ENCODE results near the gene STX11.

STX11 gene

GRCh38 chr6:144232176-144232831 lies 82.0 kb downstream of the STX11 start:
- in situ Hi-C loops (cut with MboI; ENCODE audit: low pct_unique_long_range_greater_than_20kb, low sequenced_read_pairs), result no loop called here
- DNase-seq, result no peak

- in situ Hi-C loops (cut with MboI; ENCODE audit: low pct_unique_long_range_greater_than_20kb, low sequenced_read_pairs), result no loop called here
- DNase-seq, result no peak
Measured at GRCh38 chr6:144232832-144233230, 82.5 kb downstream of the STX11 start.

- in situ Hi-C loops (cut with MboI; ENCODE audit: low pct_unique_long_range_greater_than_20kb, low sequenced_read_pairs), result no loop called here
- no peak for DNase-seq
Measured at GRCh38 chr6:144234399-144234798, 84.1 kb downstream of the STX11 start.

- DNase-seq, result no peak
- in situ Hi-C loops (cut with MboI; ENCODE audit: low pct_unique_long_range_greater_than_20kb, low sequenced_read_pairs), result no loop called here
Measured at GRCh38 chr6:144234935-144235334, 84.6 kb downstream of the STX11 start.

All from KBM-7 (cell line).